DMS53 treated with DMSO at 0.1 percent for 48 hours (cell line): ENCODE measurements around the gene CDCA5.

Experiments used
- DNase-seq: peaks from one replicate; lab custom pipeline; 2025; ENCODE audit not compliant: unreplicated experiment; lab: John Stamatoyannopoulos, UW

CDCA5 gene

DNA sequence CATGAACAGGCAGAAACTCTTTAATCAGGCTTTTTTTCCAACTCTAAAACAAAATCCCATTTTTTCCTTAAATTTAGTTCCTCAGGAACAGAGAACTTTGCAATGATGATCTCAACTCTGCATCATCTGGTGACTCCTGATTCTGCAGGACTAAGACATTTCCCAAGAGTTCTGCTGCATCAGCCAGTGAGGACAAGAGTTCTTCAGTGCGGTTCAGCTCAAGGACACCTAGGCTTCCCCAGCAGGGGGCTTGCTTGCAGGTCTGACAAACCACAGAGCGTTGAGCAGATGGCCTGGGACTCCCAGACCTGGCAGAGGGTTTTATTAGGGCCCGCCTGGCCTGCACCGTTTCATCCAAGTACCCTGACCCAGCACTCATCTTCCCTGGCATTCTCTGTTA, 6.4 kb downstream of the CDCA5 start:
- no peak for DNase-seq

DNA sequence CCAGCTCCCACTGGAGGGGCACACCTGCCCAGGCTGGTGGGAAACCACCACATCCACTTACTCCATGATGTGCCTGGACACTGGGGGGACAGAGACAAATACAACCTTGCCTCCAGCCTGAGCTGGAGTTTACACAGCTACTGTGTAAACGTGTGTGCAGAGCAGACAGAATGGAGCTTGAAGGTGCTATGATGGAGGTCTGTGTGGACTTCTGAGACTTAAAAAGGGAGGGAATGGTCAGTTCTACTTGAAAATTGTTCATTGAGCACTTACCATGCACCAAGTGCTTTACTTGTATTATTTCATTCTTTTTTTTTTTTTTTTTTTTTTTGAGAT, 11.2 kb downstream of the CDCA5 start:
- no peak for DNase-seq

- no peak for DNase-seq
Measured at GRCh38 chr11:65071907-65072630, 11.8 kb downstream of the CDCA5 start.

DNA sequence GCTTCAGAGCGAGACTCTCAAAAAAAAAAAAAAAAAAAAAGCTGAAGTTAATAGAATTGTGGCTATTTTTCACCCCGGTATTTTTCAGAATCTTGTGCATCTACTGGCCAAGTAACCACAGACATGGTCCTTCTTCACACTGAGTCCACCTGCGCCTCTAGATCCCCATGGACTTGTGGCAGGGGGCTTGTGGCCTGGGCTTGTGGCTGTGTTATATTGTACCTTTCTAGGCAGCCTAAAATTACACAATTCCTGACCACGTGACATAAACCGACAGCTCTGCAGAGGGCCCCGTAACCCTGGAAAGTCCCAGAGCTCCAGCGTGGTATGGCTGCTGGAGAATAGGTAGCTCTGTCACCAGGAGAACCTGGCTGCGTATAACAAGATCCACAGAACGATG, 14.6 kb downstream of the CDCA5 start:
- DNase-seq, result no peak

- no peak for DNase-seq
Measured at GRCh38 chr11:65067446-65067845, 16.4 kb downstream of the CDCA5 start.

DNA sequence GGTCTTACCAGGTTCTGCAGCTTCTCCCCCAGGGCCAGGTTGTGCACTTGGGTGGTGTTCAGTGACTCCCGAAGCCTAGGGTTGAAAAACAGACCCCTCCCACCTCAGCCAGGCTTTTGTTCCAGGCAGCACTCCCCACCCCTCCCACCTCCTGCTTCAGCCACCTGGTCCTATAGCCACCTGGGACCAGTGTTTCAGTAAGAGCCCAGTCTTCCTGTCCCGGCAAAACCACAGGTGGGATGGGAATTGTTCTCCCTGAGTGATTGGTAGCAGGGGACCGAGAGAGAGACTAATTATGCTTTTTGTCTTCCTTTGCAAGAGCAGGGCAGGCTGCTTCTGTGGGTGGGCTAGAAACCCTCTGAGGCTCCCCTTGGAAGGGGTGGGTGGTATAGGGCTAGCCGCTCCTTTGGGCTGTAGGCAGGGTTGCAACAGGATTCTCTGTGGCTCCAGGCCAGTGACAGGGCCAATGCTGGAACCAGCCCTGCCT, 17.0 kb downstream of the CDCA5 start:
- no peak for DNase-seq

DNA sequence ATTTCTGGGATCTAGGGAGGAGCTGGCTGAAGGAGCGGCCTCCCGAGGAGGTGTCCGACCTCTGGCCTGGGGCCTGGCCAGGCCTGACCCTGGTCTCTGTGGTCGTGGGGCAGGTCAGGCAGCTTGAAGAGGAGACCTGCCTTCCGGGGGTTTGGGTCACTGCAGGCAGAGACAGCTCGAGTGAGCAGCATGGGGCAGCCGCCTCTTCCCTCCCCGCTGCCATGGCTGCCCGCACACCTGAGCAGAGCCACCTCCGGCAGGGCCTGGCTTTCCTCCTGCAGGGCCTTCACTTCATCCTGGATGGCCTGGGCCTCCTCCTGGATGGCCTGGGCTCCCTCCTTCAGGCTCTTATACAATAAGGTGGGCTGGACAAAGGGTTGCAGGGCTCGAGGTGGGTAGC, 17.5 kb downstream of the CDCA5 start:
- DNase-seq, result no peak

- DNase-seq, result no peak
Measured at GRCh38 chr11:65065851-65066250, 18.0 kb downstream of the CDCA5 start.

GRCh38 chr11:65064847-65065240, 19.0 kb downstream of the CDCA5 start:
- DNase-seq, result no peak

GRCh38 chr11:65063532-65063931, 20.3 kb downstream of the CDCA5 start:
- no peak for DNase-seq

- no peak for DNase-seq
Measured at GRCh38 chr11:65060913-65061408, 22.9 kb downstream of the CDCA5 start.

DNA sequence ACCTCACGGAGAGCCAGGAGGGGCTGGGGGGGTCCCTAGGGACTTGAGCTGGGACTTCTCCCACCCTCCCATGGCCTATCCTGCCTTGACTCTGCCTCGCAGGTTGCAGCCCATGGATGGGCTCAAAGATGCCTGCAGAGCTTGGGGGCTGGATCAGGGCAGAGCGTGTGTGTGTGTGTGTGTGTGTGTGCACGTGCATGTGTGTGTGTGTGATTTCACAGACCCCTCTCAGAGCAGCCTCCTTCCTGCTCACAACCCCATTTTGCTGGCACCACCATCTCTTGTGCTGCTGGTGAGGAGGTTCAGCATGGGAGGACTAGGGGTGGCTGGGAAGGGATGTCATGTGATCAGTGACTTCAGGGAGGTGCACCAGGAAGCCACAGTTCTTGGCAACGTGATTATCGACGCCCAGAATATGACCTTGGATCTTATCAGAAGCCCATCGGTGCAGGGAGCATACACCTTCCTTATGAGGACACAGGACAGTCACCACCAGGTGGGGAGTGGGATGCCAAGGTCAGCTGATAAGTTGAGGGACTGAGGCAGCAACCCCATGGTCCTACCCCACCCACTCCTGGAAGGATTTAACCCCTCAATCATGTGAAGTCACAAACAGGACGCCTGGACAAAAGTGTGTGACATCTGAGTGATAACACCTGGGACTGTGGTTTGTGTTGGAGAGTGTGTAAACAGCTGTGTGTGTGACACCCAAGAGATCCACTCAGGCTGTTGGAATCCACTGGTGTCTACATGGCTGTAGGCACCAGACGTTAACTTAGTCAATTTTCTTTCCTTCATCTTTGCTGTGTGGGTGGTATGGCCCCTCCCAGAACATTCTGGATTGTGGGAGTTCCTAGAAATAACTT, 23.6 kb downstream of the CDCA5 start:
- DNase-seq, result no peak

DNA sequence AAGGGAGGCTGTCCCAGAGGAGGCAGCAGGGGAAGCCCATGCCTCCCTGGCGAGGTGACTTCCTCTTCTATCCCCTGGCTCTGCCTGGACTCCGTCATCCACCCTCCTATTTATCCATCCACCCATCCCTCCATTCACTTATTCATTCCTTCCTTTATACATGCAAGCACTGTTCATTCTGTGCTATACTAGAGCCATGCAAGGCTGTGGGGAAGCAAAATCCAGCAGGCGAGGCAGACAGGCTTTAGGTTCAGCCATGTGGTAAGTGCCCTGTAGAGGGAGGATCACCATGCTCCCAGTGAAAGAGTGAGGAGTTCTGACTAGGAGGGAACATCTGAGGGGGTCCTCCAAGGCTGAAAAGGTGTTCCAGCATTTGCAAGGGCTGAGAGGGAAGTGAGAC, 24.3 kb downstream of the CDCA5 start:
- no peak for DNase-seq

DNA sequence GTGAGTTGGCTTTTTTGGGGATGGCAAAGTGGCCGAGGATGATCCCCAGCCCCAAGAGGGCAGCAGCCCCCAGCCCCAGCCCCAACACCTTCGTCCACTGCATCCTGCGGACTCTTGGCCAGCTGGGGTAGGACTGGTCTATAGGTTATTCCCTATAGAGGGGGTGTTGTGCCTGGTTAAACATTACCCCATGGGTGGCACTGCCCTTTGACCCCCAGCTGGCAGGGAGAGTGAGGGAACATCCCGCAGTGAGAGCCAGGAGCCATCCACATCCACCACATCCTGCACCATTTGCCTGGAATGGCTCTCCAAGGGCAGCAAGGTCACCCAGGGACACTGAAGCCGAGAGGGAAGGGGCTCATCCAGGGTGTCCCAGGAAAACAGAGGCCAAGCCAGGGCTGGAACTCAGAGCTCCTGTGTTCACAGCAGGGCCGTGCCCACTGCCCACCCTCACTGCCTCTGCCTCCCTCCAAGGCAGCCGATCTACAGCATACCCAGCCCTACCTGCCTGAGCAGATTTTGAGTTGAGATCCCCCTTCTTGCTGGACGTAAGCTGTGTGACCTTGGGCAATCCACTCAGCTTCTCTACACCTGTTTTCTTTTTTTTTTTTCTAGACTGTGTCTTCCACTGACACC, 25.3 kb downstream of the CDCA5 start, which contains the start of gene NAALADL1:
NAALADL1 (minus strand) TSS at position 135 of the 636 bp plus-strand sequence; CDS start at position 103, 32 bp downstream.
- DNase-seq, result no peak

GRCh38 chr11:65058012-65058411, 25.8 kb downstream of the CDCA5 start:
- DNase-seq, result no peak

GRCh38 chr11:65057526-65057925, 26.3 kb downstream of the CDCA5 start:
- DNase-seq, result no peak

- DNase-seq, result no peak
Measured at GRCh38 chr11:65056999-65057398, 26.8 kb downstream of the CDCA5 start.

- no peak for DNase-seq
Measured at GRCh38 chr11:65055538-65055937, 28.3 kb downstream of the CDCA5 start.

- no peak for DNase-seq
Measured at GRCh38 chr11:65053827-65054508, 29.9 kb downstream of the CDCA5 start.

DNA sequence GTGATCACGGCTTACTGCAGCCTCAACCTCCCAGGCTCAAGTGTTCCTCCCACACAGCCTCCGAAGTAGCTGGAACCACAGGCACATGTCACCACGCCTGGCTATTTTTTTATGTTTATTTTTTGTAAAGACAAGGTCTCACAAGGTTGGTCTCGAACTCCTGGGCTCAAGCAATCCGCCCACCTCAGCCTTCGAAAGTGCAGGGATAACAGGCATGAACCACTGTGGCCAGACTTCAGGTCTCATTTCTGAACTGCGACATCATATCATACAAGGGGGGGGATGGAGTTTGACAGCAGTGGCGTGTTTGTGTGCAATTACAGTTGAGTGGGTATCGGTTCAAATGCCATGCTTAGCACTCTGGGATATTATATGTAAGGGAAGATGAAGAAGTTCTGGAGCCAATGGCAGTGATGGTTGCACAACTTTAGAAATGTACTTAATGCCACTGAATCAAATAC, 32.4 kb downstream of the CDCA5 start:
- no peak for DNase-seq
